Tibial nerve (tissue), 4 donors: Measurements from ENCODE around the gene PLEKHA6. TPM values are rescaled to one million over a fixed set of nuclear protein-coding genes. Genes with fewer than 3 reads are reported as not detected.

Experiments
- DNase-seq, 2 donors: peaks; one replicate each; pipeline ENCODE4 v3.0.0-alpha.2; 2019; ENCODE audit warnings: low spot score in 2 of 2
- H3K27ac ChIP-seq, 4 donors: fragments of 200-600 bp; sonication (generic) in 3 of 4; one replicate each; pipeline ENCODE4 v1.5.1; 2017 to 2019; ENCODE audit warnings: mild to moderate bottlenecking in 1 of 4
- H3K27me3 ChIP-seq, 2 donors: fragments of 200-600 bp; sonication (generic) in 1 of 2; one replicate each; pipeline versions ENCODE4 v1.5.1 to v1.6.0; 2017 to 2019
- H3K36me3 ChIP-seq, 3 donors: fragments of 200-600 bp; sonication (generic); one replicate each; pipeline ENCODE4 v1.5.1; 2018 to 2019
- H3K4me1 ChIP-seq, 4 donors: fragments of 200-600 bp; sonication (generic) in 3 of 4; one replicate each; pipeline ENCODE4 v1.5.1; 2017 to 2019
- H3K4me3 ChIP-seq, 4 donors: fragments of 200-600 bp; sonication (generic) in 3 of 4; one replicate each; pipeline ENCODE4 v1.5.1; 2017 to 2019; ENCODE audit warnings: mild to moderate bottlenecking in 1 of 4, moderate library complexity in 1 of 4
- H3K9me3 ChIP-seq, 4 donors: fragments of 200-600 bp; sonication (generic) in 3 of 4; one replicate each; pipeline ENCODE4 v1.5.1; 2017 to 2019
- CTCF ChIP-seq, 5 experiments: fragments of 200-600 bp in 3 of 5; fragments of 450-650 bp in 2 of 5; sonication (generic) in 3 of 5; IDR thresholded peaks; one replicate each; pipeline ENCODE4 v1.5.1; 2016 to 2019; ENCODE audit warnings: antibody characterized with exemption in 5 of 5, mild to moderate bottlenecking in 3 of 5, moderate library complexity in 2 of 5
- EP300 ChIP-seq, 2 donors: sonication (generic); formaldehyde crosslinking; IDR thresholded peaks; one replicate each; pipeline ENCODE4 v1.6.1; 2017; ENCODE audit warnings: antibody characterized with exemption in 2 of 2, mild to moderate bottlenecking in 1 of 2
- POLR2A ChIP-seq, 2 donors: fragments of 450-650 bp; IDR thresholded peaks; one replicate each; pipeline ENCODE4 v1.6.1; 2017; ENCODE audit warnings: antibody characterized with exemption in 2 of 2, mild to moderate bottlenecking in 2 of 2, moderate library complexity in 2 of 2
- WGBS, 2 donors: methylation state at CpG; one replicate each; pipeline ENCODE4 v1.1.5; 2018; 5-methylcytosine and 5-hydroxymethylcytosine counted together
- total RNA-seq, 4 donors: library from RNA; depleted of rRNA; stranded (reverse); fragments of >200 nt; gene quantifications; one replicate each; pipeline ENCODE4 v1.1.0, GENCODE V29; 2016

PLEKHA6 gene
- total RNA-seq, 4 donors from 2014 or later, result 6.6 to 13.9 (median 12.1) TPM

DNA sequence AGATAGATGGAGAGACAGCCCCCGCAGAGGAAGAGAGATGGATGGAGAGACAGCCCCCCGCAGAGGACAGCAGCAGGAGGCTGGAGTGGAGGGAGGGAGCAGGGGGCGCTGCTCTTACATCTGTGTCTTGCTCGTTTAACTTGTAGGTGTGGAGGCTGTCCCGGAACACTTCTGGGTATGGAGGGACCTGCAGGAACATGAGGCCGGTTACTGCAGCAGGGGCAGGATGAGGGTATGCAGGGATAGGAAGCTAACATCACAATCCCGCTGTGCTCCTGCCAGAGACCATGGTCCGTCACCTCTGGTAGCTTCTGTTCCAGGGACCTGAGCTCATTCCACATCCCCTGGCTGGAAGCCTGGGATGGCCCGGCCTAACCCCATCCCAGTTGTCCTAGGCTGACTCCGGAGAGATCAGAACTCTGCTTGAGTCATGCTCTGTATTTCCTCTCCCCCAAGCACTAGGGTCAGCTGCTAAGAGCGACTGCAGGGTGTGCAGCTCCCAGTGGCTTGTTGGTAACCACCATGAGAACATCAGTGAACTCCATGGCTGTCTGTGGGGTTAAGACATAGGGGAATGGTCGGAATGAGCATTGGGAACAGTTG, 109.2 kb downstream of the PLEKHA6 start:
- no peak for DNase-seq
- 68 to 73% methylated on average over 11 to 12 of the region's 12 CpGs for WGBS, 2 donors
- H3K4me1 ChIP-seq, result peaks cover 0 to 8% (median 1%) of the 10 kb centered on the region in 4 donors

DNA sequence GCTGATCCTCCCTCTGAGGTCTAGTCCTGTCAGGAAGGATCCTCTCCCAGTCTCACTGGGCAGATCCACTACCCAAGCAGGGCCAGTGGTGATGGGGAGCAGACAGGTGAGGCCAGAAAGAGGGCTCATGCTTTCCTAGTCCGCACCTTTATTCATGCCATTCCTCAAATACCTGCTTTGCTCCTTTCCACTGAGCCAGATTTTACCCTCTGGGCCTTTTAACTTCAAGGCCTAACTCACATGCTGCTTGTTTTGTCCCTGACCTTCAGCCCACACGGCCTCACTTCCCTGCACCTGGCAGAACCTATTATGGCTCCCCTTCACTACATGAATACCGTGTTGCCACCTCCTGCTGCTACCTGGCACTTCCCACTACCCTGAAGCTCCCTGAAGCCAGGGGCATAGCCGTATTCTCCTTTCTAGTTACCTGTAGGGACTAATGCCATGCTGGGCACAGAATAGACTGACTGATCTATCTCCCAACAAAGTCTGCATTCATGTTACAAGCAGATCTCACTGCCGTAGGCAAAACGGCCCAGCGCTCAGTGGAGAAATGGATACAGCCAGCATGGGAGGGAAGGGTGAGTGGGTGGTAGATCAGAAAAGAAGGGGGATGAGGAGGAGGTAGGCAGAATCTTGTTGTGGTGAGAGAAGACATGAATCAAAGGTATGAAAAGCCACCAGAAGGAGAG, 109.8 kb downstream of the PLEKHA6 start:
- H3K4me1 ChIP-seq, result peaks cover 0 to 3% (median 0%) of the 10 kb centered on the region in 4 donors
- TF ChIP-seq EP300 (IDR thresholded peaks at IDR 0.05) (no peak), POLR2A (IDR thresholded peaks at IDR 0.05) (no peak), CTCF (IDR thresholded peaks at IDR 0.05) (no peak)
- H3K27me3 ChIP-seq, result no peaks in the 10 kb centered on the region
- no peaks in the 10 kb centered on the region for H3K36me3 ChIP-seq
- no peak overlapping the region for H3K4me3 ChIP-seq
- no peak overlapping the region for H3K27ac ChIP-seq
- no peak for DNase-seq
- H3K9me3 ChIP-seq, result no peaks in the 10 kb centered on the region
- 68 to 81% methylated on average over 7 of the region's 7 CpGs for WGBS, 2 donors

More for the DNA sequence above, 109.2 kb downstream of the PLEKHA6 start:
- TF ChIP-seq EP300 (IDR thresholded peaks at IDR 0.05) (no peak), POLR2A (IDR thresholded peaks at IDR 0.05) (no peak)
- no peaks in the 10 kb centered on the region for H3K27me3 ChIP-seq
- H3K27ac ChIP-seq, result no peak overlapping the region
- no peaks in the 10 kb centered on the region for H3K36me3 ChIP-seq
- H3K4me3 ChIP-seq, result no peak overlapping the region
- H3K9me3 ChIP-seq, result no peaks in the 10 kb centered on the region

DNA sequence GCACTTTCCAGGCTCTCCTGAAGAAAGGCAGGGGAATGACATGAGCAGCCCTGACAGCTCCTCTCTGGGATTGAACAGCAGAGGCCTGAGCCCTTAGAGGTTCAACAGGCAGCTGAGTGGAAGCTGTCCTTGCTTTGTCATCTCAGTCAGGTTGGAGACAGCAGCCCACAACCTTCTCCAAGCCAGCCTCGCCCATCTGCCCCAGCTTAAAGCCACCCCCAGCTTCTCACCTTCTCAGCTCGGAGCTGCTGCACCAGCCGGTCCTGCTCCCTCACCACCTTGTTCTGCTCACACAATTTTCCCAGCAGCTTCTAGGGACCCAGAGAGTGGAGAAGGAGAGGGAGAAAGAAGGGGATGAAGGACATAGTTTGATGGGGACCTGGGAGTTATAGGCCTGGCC, 110.8 kb downstream of the PLEKHA6 start:
- no peaks in the 10 kb centered on the region for H3K9me3 ChIP-seq
- TF ChIP-seq CTCF (IDR thresholded peaks at IDR 0.05), result no peak
- no peak for TF ChIP-seq EP300 (IDR thresholded peaks at IDR 0.05)
- no peak for TF ChIP-seq POLR2A (IDR thresholded peaks at IDR 0.05)
- no peak overlapping the region for H3K4me3 ChIP-seq
- H3K36me3 ChIP-seq, result no peaks in the 10 kb centered on the region
- 95 to 96% methylated on average over 3 of the region's 3 CpGs for WGBS, 2 donors
- no peak overlapping the region for H3K27ac ChIP-seq
- DNase-seq, result no peak
- no peaks in the 10 kb centered on the region for H3K27me3 ChIP-seq
- peaks cover 0 to 3% (median 0%) of the 10 kb centered on the region in 4 donors for H3K4me1 ChIP-seq

DNA sequence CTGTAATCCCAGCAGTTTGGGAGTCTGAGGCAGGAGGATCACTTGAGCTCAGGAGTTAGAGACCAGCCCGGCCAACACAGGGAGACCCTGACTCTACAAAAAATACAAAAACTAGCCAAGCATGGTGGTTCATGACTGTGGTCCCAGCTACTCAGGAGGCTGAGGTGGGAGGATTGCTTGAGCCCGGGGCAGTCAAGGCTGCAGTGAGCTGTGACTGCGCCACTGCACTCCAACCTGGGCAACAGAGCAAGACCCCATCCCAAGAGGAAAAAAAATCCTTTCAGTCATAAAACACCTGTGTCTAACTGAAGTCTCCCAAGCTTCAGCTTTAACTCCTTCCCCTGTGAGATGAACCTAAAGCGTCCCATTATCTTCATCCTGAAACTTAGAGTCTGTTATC, 112.9 kb downstream of the PLEKHA6 start:
- 89 to 94% methylated on average over 4 of the region's 4 CpGs for WGBS, 2 donors
- DNase-seq, result no peak

GRCh38 chr1:204242920-204243319, 116.8 kb downstream of the PLEKHA6 start:
- peaks cover 0 to 5% (median 0%) of the 10 kb centered on the region in 3 donors for H3K36me3 ChIP-seq
- 88 to 93% methylated on average over 10 of the region's 10 CpGs for WGBS, 2 donors

More for the DNA sequence above, 112.9 kb downstream of the PLEKHA6 start:
- H3K4me3 ChIP-seq, result no peak overlapping the region
- H3K27ac ChIP-seq, result no peak overlapping the region
- H3K9me3 ChIP-seq, result no peaks in the 10 kb centered on the region
- TF ChIP-seq POLR2A (IDR thresholded peaks at IDR 0.05) (no peak), EP300 (IDR thresholded peaks at IDR 0.05) (no peak)
- H3K36me3 ChIP-seq, result no peaks in the 10 kb centered on the region
- H3K4me1 ChIP-seq, result peaks cover 0 to 3% (median 0%) of the 10 kb centered on the region in 4 donors
- H3K27me3 ChIP-seq, result no peaks in the 10 kb centered on the region

DNA sequence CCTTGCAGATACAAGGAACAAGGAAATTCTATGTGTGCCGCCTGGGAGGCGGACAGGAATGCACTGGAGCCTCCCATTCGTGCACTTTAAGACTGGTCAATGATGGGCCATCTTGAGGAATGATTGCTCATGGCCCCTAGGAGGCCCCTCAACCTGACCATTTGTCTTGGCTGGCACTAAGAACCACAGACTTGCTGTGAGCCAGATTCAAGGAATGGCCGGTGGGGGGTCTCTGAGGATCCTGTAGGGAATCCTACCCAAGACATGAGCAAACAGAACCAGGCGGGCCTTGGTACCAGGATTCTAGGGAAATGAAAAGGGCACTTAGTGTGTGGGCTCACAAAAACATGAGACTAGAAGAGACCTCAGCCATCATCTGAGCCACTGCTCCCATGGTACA, 117.8 kb downstream of the PLEKHA6 start:
- Histone ChIP-seq H3K27me3 (no peaks in the 10 kb centered on the region), H3K4me1 (no peaks in the 10 kb centered on the region), H3K4me3 (no peak overlapping the region), H3K27ac (no peak overlapping the region), H3K9me3 (no peaks in the 10 kb centered on the region), H3K36me3 (peaks cover 0 to 5% (median 0%) of the 10 kb centered on the region in 3 donors)
- TF ChIP-seq CTCF (IDR thresholded peaks at IDR 0.05), result no peak
- TF ChIP-seq EP300 (IDR thresholded peaks at IDR 0.05), result no peak
- no peak for TF ChIP-seq POLR2A (IDR thresholded peaks at IDR 0.05)
- 93 to 96% methylated on average over 5 of the region's 5 CpGs for WGBS, 2 donors
- no peak for DNase-seq

More at GRCh38 chr1:204242920-204243319, 116.8 kb downstream of the PLEKHA6 start:
- Histone ChIP-seq H3K4me3 (no peak overlapping the region), H3K27ac (no peak overlapping the region), H3K9me3 (no peaks in the 10 kb centered on the region), H3K4me1 (no peaks in the 10 kb centered on the region), H3K27me3 (no peaks in the 10 kb centered on the region)
- DNase-seq, result no peak
- TF ChIP-seq EP300 (IDR thresholded peaks at IDR 0.05), result no peak
